Spleen (tissue), 7 donors: ENCODE data around the gene FHIT.

ENCODE experiments used
- POLR2A ChIP-seq, 3 donors: fragments of 450-650 bp; IDR thresholded peaks; one replicate each; pipeline ENCODE4 v1.5.1; 2017; ENCODE audit warnings: antibody characterized with exemption in 3 of 3, mild to moderate bottlenecking in 1 of 3
- POLR2AphosphoS5 ChIP-seq, 3 donors: sonication (generic); formaldehyde crosslinking; IDR thresholded peaks; one replicate each; pipeline ENCODE4 v1.5.1; 2017; ENCODE audit warnings: antibody characterized with exemption in 3 of 3
- TF ChIP-seq, protein P1 (sequence below), 11 experiments: fragments of 200-600 bp in 7 of 11; fragments of 450-650 bp in 4 of 11; sonication (generic) in 4 of 11; IDR thresholded peaks in 8 of 11; conservative IDR thresholded peaks in 3 of 11; 1 replicate in 7 of 11; 2 replicates in 4 of 11; pipeline versions ENCODE4 v1.4.0 to v1.8.0; 2016 to 2021; ENCODE audit warnings: antibody characterized with exemption in 11 of 11, inconsistent platforms in 4 of 11, mild to moderate bottlenecking in 1 of 11
- donor health status: DM: no; HTN: no; CAD: no; lungs with moderate emphysema.
- donor health status: DM: no; HTN: no; CAD: no.
- donor health status: DM: no; HTN: no; CAD: no.

DNA sequence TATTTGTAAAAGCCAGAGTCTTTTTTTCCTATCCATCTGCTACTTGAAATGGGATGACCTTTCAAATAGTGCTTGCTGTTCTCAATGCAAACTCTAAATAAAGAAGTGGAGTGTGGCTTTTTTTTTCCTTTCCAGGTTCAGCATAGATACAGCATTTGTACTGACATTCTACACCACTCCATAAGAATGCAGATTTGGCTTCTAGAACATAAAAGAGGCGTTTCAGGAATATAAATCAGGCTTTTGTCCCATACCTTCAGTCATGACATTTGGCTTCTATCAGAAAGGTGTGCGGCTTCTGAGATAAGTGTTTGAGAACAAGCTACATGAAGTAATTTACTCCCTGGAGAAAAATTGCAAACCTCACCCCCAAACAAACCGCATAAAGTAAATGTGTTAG lies 553.1 kb downstream of the FHIT start:
- TF ChIP-seq POLR2A (IDR thresholded peaks at IDR 0.05) (no peak), POLR2AphosphoS5 (IDR thresholded peaks at IDR 0.05) (no peak)
- TF ChIP-seq, protein P1, sequence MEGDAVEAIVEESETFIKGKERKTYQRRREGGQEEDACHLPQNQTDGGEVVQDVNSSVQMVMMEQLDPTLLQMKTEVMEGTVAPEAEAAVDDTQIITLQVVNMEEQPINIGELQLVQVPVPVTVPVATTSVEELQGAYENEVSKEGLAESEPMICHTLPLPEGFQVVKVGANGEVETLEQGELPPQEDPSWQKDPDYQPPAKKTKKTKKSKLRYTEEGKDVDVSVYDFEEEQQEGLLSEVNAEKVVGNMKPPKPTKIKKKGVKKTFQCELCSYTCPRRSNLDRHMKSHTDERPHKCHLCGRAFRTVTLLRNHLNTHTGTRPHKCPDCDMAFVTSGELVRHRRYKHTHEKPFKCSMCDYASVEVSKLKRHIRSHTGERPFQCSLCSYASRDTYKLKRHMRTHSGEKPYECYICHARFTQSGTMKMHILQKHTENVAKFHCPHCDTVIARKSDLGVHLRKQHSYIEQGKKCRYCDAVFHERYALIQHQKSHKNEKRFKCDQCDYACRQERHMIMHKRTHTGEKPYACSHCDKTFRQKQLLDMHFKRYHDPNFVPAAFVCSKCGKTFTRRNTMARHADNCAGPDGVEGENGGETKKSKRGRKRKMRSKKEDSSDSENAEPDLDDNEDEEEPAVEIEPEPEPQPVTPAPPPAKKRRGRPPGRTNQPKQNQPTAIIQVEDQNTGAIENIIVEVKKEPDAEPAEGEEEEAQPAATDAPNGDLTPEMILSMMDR (IDR thresholded peaks at IDR 0.05 in 8 of 11, conservative IDR thresholded peaks at IDR 0.05 in 3 of 11): no peak
